H9 (cell line): ENCODE results near the gene ATAD2B. TPM values are rescaled to one million over a fixed set of nuclear protein-coding genes. Genes with fewer than 3 reads are reported as not detected.

Experiments used
- DNase-seq: peaks from one replicate; pipeline ENCODE4 v3.0.0-alpha.2; 2017
- H2AFZ ChIP-seq: one replicate; pipeline ENCODE4 v1.6.1; 2013; ENCODE audit warnings: mild to moderate bottlenecking, low read length, control low read depth, moderate library complexity
- H2AK5ac ChIP-seq: 2 replicates; pipeline ENCODE4 v1.6.1; 2013; ENCODE audit warnings: low read length, control low read depth, mixed read lengths; ENCODE audit not compliant: insufficient read length
- H2BK120ac ChIP-seq: one replicate; pipeline ENCODE4 v1.6.1; 2013; ENCODE audit warnings: low read depth, mild to moderate bottlenecking, low read length, control low read depth, inconsistent platforms; ENCODE audit not compliant: poor library complexity, severe bottlenecking
- H2BK12ac ChIP-seq: 2 replicates; pipeline ENCODE4 v1.6.1; 2013; ENCODE audit warnings: low read length, control low read depth, mixed read lengths, low read depth; ENCODE audit not compliant: insufficient read length
- H2BK15ac ChIP-seq: 2 replicates; pipeline ENCODE4 v1.6.1; 2013; ENCODE audit warnings: low read depth, low read length, control low read depth
- H2BK20ac ChIP-seq: one replicate; pipeline ENCODE4 v1.6.1; 2013; ENCODE audit warnings: low read depth, mild to moderate bottlenecking, low read length, control low read depth, inconsistent platforms; ENCODE audit not compliant: poor library complexity, severe bottlenecking
- H2BK5ac ChIP-seq: 2 replicates; pipeline ENCODE4 v1.6.1; 2013; ENCODE audit warnings: low read length, control low read depth, mixed read lengths; ENCODE audit not compliant: insufficient read length
- H3K14ac ChIP-seq: 2 replicates; pipeline ENCODE4 v1.6.1; 2013; ENCODE audit warnings: low read length, control low read depth; ENCODE audit not compliant: insufficient read depth
- H3K18ac ChIP-seq: 2 replicates; pipeline ENCODE4 v1.6.1; 2013; ENCODE audit warnings: low read depth, mild to moderate bottlenecking, mixed read lengths, low read length, control low read depth; ENCODE audit not compliant: insufficient read length
- H3K23ac ChIP-seq: 2 replicates; pipeline ENCODE4 v1.6.1; 2013; ENCODE audit warnings: low read length, control low read depth, mixed read lengths, low read depth; ENCODE audit not compliant: insufficient read length
- H3K23me2 ChIP-seq: 2 replicates; pipeline ENCODE4 v1.6.1; 2013; ENCODE audit warnings: low read depth, mild to moderate bottlenecking, mixed read lengths, low read length, control low read depth; ENCODE audit not compliant: insufficient read length, poor library complexity, severe bottlenecking
- H3K27ac ChIP-seq: 2 replicates; pipeline ENCODE4 v1.5.1; 2013; ENCODE audit warnings: low read length, control low read depth, mixed read lengths, low read depth; ENCODE audit not compliant: insufficient read length
- H3K27me3 ChIP-seq: 2 replicates; pipeline ENCODE4 v1.6.1; 2013; ENCODE audit warnings: low read length, control low read depth, inconsistent platforms; ENCODE audit not compliant: insufficient read depth
- H3K4ac ChIP-seq: 2 replicates; pipeline ENCODE4 v1.6.1; 2013; ENCODE audit warnings: low read depth, mild to moderate bottlenecking, control low read depth, inconsistent platforms, low read length, moderate library complexity
- H3K4me1 ChIP-seq: 2 replicates; pipeline ENCODE4 v1.6.1; 2013; ENCODE audit warnings: low read length, control low read depth, inconsistent platforms; ENCODE audit not compliant: insufficient read depth
- H3K4me2 ChIP-seq: 2 replicates; pipeline ENCODE4 v1.6.1; 2013; ENCODE audit warnings: low read length, control low read depth, mixed read lengths; ENCODE audit not compliant: insufficient read length, insufficient read depth
- H3K56ac ChIP-seq: 2 replicates; pipeline ENCODE4 v1.6.1; 2013; ENCODE audit warnings: low read depth, mild to moderate bottlenecking, mixed read lengths, low read length, control low read depth; ENCODE audit not compliant: insufficient read length
- H3K79me1 ChIP-seq: 2 replicates; pipeline ENCODE4 v1.6.1; 2013; ENCODE audit warnings: low read depth, mild to moderate bottlenecking, moderate library complexity, low read length, control low read depth, inconsistent platforms; ENCODE audit not compliant: insufficient read depth, poor library complexity, severe bottlenecking
- H3K79me2 ChIP-seq: 2 replicates; pipeline ENCODE4 v1.6.1; 2013; ENCODE audit warnings: low read length, control low read depth, inconsistent platforms; ENCODE audit not compliant: insufficient read depth
- H3K9ac ChIP-seq: 2 replicates; pipeline ENCODE4 v1.6.1; 2013; ENCODE audit warnings: low read length, control low read depth, mixed read lengths; ENCODE audit not compliant: insufficient read length; ENCODE audit errors: extremely low read depth
- H3K9me3 ChIP-seq: one replicate; pipeline ENCODE4 v1.6.1; 2013; ENCODE audit warnings: low read depth, low read length, inconsistent platforms; ENCODE audit not compliant: control insufficient read depth
- H3T11ph ChIP-seq: one replicate; pipeline ENCODE4 v1.6.1; 2013; ENCODE audit warnings: mild to moderate bottlenecking, low read length, control low read depth, inconsistent platforms
- H4K20me1 ChIP-seq: one replicate; pipeline ENCODE4 v1.6.1; 2013; ENCODE audit not compliant: control insufficient read depth, insufficient read length, insufficient read depth
- H4K5ac ChIP-seq: 2 replicates; pipeline ENCODE4 v1.6.1; 2013; ENCODE audit warnings: low read depth, mild to moderate bottlenecking, mixed read lengths, low read length, control low read depth; ENCODE audit not compliant: insufficient read length
- H4K8ac ChIP-seq: replicated peaks from 2 replicates; pipeline ENCODE4 v1.6.1; 2013; ENCODE audit warnings: low read length, control low read depth, mixed read lengths, low read depth; ENCODE audit not compliant: insufficient read length
- H4K91ac ChIP-seq: 2 replicates; pipeline ENCODE4 v1.6.1; 2013; ENCODE audit warnings: low read depth, mild to moderate bottlenecking, moderate library complexity, mixed read lengths, low read length, control low read depth; ENCODE audit not compliant: insufficient read length
- H3K27ac Mint-ChIP-seq, 3 experiments: 2 replicates in 2 of 3; 3 replicates in 1 of 3; pipeline ENCODE4 v1.8.0; 2020 to 2021; ENCODE audit warnings: mixed read lengths in 3 of 3, mild to moderate bottlenecking in 1 of 3, moderate library complexity in 1 of 3
- H3K27me3 Mint-ChIP-seq: 2 replicates; pipeline ENCODE4 v1.8.0; 2021; ENCODE audit warnings: low read depth, mild to moderate bottlenecking, moderate library complexity, mixed read lengths
- H3K36me3 Mint-ChIP-seq, 3 experiments: 2 replicates in 2 of 3; 3 replicates in 1 of 3; pipeline ENCODE4 v1.8.0; 2020 to 2021; ENCODE audit warnings: low read depth in 3 of 3, mixed read lengths in 3 of 3; ENCODE audit not compliant: insufficient read depth in 1 of 3
- H3K4me1 Mint-ChIP-seq, 2 experiments: 2 replicates each; pipeline ENCODE4 v1.8.0; 2020; ENCODE audit warnings: mixed read lengths in 2 of 2
- H3K4me3 Mint-ChIP-seq, 2 experiments: 2 replicates in 1 of 2; 3 replicates in 1 of 2; pipeline ENCODE4 v1.8.0; 2020 to 2021; ENCODE audit warnings: mild to moderate bottlenecking in 2 of 2, mixed read lengths in 2 of 2, moderate library complexity in 1 of 2
- H3K9me3 Mint-ChIP-seq, 2 experiments: 2 replicates in 1 of 2; 3 replicates in 1 of 2; pipeline ENCODE4 v1.8.0; 2020; ENCODE audit warnings: mild to moderate bottlenecking in 2 of 2, mixed read lengths in 2 of 2, moderate library complexity in 1 of 2
- whole genome bisulfite sequencing: extraction: QIAGEN DNeasy Blood & Tissue Kit; methylation state at CpG from one replicate; pipeline ENCODE4 v1.1.7; 2013; ENCODE audit warnings: missing lambda C conversion rate, low lambda C conversion rate, mixed read lengths; ENCODE audit not compliant: insufficient read length; ENCODE audit errors: extremely low coverage; 5-methylcytosine and 5-hydroxymethylcytosine counted together
- long read RNA-seq: library from polyadenylated mRNA; unstranded; transcript quantifications from one replicate; pipeline ENCODE4 v2.0.0, GENCODE V29; 2020
- total RNA-seq: library from RNA; stranded (reverse); gene quantifications from 2 replicates; pipeline ENCODE4 v1.2.1, GENCODE V29; 2021
- TF ChIP-seq, protein P1 (sequence below): fragments of 200-600 bp; sonication (generic); conservative IDR thresholded peaks from 3 replicates; pipeline ENCODE4 v1.8.0; 2021; ENCODE audit warnings: antibody characterized with exemption, mild to moderate bottlenecking

ATAD2B gene
- total RNA-seq = 17.5 and 21.4 TPM in 2 replicates
- long read RNA-seq, full-length matches to known transcripts = 2 of 71 reads
- long read RNA-seq, partial matches to known transcripts = 46 of 71 reads
- long read RNA-seq, other reads (novel, unspliced or antisense) = 23 of 71 reads

GRCh38 chr2:23926750-23927571, at the start of gene ATAD2B:
TSS of gene ATAD2B (minus strand) at chr2:23927123. CDS start at chr2:23926770, 353 bp downstream.
- H3K23ac ChIP-seq = no peak within 1 kb of the TSS
- no peak within 1 kb of the TSS for H3T11ph ChIP-seq
- H3K4me1 Mint-ChIP-seq = peaks cover 16 to 20% of the 10 kb centered on the region in 2 experiments
- TF ChIP-seq, protein P1, sequence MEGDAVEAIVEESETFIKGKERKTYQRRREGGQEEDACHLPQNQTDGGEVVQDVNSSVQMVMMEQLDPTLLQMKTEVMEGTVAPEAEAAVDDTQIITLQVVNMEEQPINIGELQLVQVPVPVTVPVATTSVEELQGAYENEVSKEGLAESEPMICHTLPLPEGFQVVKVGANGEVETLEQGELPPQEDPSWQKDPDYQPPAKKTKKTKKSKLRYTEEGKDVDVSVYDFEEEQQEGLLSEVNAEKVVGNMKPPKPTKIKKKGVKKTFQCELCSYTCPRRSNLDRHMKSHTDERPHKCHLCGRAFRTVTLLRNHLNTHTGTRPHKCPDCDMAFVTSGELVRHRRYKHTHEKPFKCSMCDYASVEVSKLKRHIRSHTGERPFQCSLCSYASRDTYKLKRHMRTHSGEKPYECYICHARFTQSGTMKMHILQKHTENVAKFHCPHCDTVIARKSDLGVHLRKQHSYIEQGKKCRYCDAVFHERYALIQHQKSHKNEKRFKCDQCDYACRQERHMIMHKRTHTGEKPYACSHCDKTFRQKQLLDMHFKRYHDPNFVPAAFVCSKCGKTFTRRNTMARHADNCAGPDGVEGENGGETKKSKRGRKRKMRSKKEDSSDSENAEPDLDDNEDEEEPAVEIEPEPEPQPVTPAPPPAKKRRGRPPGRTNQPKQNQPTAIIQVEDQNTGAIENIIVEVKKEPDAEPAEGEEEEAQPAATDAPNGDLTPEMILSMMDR = peak; percentile 91
- peak within 1 kb of the TSS; percentile 58 for H4K5ac ChIP-seq
- no peaks in the 10 kb centered on the region for H3K27me3 ChIP-seq
- H3K18ac ChIP-seq = peak within 1 kb of the TSS; percentile 97
- peak within 1 kb of the TSS; percentile 92 for H4K91ac ChIP-seq
- peak within 1 kb of the TSS; percentile 96 for H3K4me2 ChIP-seq
- H4K8ac ChIP-seq = no peak within 1 kb of the TSS
- H3K27ac ChIP-seq = peak within 1 kb of the TSS; percentile 15
- no peaks in the 10 kb centered on the region for H3K9me3 ChIP-seq
- peaks cover 10% of the 10 kb centered on the region for H3K23me2 ChIP-seq
- H3K79me2 ChIP-seq = peaks cover 10% of the 10 kb centered on the region; the same call in 1 of the 2 replicates
- H3K27me3 Mint-ChIP-seq = no peaks in the 10 kb centered on the region
- H3K9ac ChIP-seq = peak within 1 kb of the TSS; percentile 98
- no peaks in the 10 kb centered on the region for H4K20me1 ChIP-seq
- peak within 1 kb of the TSS; percentile 73 for H3K4ac ChIP-seq
- H3K56ac ChIP-seq = peak within 1 kb of the TSS; percentile 37
- peak within 1 kb of the TSS; percentile 49 for H2BK120ac ChIP-seq
- peak within 1 kb of the TSS; percentile 6 for H2AFZ ChIP-seq
- no peak within 1 kb of the TSS for H2BK20ac ChIP-seq
- H3K4me3 Mint-ChIP-seq = peak within 1 kb of the TSS; percentile 96 to 99
- no peaks in the 10 kb centered on the region for H3K9me3 Mint-ChIP-seq
- H3K4me1 ChIP-seq = no peaks in the 10 kb centered on the region; the same call in 1 of the 2 replicates
- H2BK15ac ChIP-seq = no peak within 1 kb of the TSS
- peak within 1 kb of the TSS; percentile 99 for H3K14ac ChIP-seq
- no peaks in the 10 kb centered on the region for H3K79me1 ChIP-seq
- WGBS = no CpG with 5 or more reads among the region's 88 CpGs
- H2BK12ac ChIP-seq = no peak within 1 kb of the TSS
- no peak within 1 kb of the TSS for H2AK5ac ChIP-seq
- peak; percentile 95 for DNase-seq
- H3K27ac Mint-ChIP-seq = peak within 1 kb of the TSS; percentile 97 to 99 (median 99)
- H2BK5ac ChIP-seq = peak within 1 kb of the TSS; percentile 20
- peaks cover 3 to 16% (median 5%) of the 10 kb centered on the region in 3 experiments; a peak in 5 of 7 replicates for H3K36me3 Mint-ChIP-seq
